Osteocyte (in vitro differentiated cells): Measurements from ENCODE around the gene BTG1. TPM values are rescaled to one million over a fixed set of nuclear protein-coding genes. Genes with fewer than 3 reads are reported as not detected.

Experiments used
- DNase-seq: peaks from one replicate; pipeline ENCODE4 v3.0.0; 2021; ENCODE audit warnings: mixed read lengths; ENCODE audit not compliant: unreplicated experiment; ENCODE audit errors: extremely low spot score
- H3K27ac Mint-ChIP-seq: one replicate; pipeline ENCODE4 v1.8.0; 2021; ENCODE audit warnings: mild to moderate bottlenecking, mixed read lengths; ENCODE audit not compliant: unreplicated experiment
- H3K27me3 Mint-ChIP-seq: one replicate; pipeline ENCODE4 v1.8.0; 2021; ENCODE audit warnings: mixed read lengths; ENCODE audit not compliant: unreplicated experiment
- H3K36me3 Mint-ChIP-seq: one replicate; pipeline ENCODE4 v1.8.0; 2021; ENCODE audit warnings: mixed read lengths; ENCODE audit not compliant: unreplicated experiment
- H3K4me1 Mint-ChIP-seq: one replicate; pipeline ENCODE4 v1.8.0; 2021; ENCODE audit warnings: mixed read lengths; ENCODE audit not compliant: unreplicated experiment
- H3K4me3 Mint-ChIP-seq: one replicate; pipeline ENCODE4 v1.8.0; 2021; ENCODE audit warnings: mild to moderate bottlenecking, moderate library complexity, mixed read lengths; ENCODE audit not compliant: unreplicated experiment
- H3K9me3 Mint-ChIP-seq: one replicate; pipeline ENCODE4 v1.8.0; 2021; ENCODE audit warnings: mixed read lengths; ENCODE audit not compliant: unreplicated experiment
- total RNA-seq: library from RNA; stranded (reverse); gene quantifications from 2 replicates; pipeline ENCODE4 v1.2.1, GENCODE V29; 2021
- TF ChIP-seq, protein P1 (sequence below): fragments of 200-600 bp; sonication (generic); IDR thresholded peaks from 2 replicates; pipeline ENCODE4 v1.5.0; 2021; ENCODE audit warnings: antibody characterized with exemption, mild to moderate bottlenecking, moderate library complexity

Gene BTG1
- total RNA-seq, 1 donor from 2014 or later: 121 TPM

DNA sequence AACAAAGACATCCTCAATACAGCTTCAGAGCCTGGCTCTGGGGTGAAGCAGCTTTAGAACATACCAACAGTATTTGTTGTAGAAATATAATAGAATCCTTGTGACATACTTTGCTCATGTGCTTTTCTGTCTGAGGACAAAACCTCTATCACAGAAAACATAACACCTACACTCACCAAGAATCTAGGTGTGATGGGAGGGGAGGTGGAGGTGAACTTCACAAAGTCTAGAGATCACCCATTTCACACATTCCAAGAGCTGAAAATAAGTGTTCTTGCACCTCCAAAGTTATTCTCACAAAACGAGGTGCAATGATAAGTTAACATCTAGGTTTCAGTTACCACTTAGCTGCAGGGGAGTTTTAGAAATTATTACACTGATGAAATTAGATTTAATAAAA, 32.7 kb upstream of the BTG1 start:
- no peak overlapping the region for H3K27ac Mint-ChIP-seq
- H3K4me3 Mint-ChIP-seq: no peak overlapping the region
- H3K9me3 Mint-ChIP-seq: no peaks in the 10 kb centered on the region
- TF ChIP-seq, protein P1, sequence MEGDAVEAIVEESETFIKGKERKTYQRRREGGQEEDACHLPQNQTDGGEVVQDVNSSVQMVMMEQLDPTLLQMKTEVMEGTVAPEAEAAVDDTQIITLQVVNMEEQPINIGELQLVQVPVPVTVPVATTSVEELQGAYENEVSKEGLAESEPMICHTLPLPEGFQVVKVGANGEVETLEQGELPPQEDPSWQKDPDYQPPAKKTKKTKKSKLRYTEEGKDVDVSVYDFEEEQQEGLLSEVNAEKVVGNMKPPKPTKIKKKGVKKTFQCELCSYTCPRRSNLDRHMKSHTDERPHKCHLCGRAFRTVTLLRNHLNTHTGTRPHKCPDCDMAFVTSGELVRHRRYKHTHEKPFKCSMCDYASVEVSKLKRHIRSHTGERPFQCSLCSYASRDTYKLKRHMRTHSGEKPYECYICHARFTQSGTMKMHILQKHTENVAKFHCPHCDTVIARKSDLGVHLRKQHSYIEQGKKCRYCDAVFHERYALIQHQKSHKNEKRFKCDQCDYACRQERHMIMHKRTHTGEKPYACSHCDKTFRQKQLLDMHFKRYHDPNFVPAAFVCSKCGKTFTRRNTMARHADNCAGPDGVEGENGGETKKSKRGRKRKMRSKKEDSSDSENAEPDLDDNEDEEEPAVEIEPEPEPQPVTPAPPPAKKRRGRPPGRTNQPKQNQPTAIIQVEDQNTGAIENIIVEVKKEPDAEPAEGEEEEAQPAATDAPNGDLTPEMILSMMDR: no peak
- H3K36me3 Mint-ChIP-seq: no peaks in the 10 kb centered on the region
- H3K4me1 Mint-ChIP-seq: no peaks in the 10 kb centered on the region
- DNase-seq: no peak
- H3K27me3 Mint-ChIP-seq: no peaks in the 10 kb centered on the region

DNA sequence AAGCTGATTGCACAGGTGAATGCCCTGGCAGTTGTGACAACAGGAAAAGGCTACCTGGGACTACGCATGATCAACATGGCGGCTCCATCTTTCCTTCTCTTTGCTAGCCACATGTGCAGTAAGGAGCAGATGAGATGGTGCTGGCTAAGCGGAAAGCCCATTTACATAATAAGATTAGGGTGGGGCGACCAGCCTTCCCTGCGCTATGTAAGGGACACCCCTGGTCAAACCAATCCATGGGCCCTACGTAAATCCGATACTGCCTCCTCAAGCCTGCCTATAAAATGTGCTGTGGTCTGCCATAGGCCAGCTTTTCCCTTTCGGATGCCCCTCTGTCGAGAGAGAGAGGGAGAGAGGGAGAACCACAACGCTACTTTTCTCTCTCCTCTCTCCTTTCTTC, 31.0 kb upstream of the BTG1 start:
- Mint-ChIP-seq H3K36me3 (no peaks in the 10 kb centered on the region), H3K4me1 (no peaks in the 10 kb centered on the region), H3K9me3 (no peaks in the 10 kb centered on the region), H3K27ac (no peak overlapping the region), H3K27me3 (no peaks in the 10 kb centered on the region), H3K4me3 (no peak overlapping the region)
- DNase-seq: no peak
- TF ChIP-seq, protein P1: no peak

DNA sequence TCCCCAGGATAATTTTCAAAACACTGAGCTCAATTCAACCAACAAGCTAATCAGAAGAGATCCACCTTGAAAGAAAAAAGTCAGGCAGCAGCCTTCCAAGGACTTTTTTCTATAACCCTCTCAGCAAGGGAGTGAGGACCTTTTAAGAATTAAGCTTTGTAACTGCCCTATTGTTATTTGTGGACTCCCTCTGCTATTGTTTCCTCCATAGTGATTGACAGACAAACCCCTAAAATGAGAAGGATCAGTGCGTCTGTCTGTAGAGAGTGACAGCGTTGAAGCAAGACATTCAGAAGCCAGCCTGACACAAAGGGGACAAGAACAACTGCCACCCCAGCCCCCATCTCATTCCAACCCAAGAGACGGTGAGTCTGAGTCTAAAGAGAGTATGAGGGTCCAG, 30.3 kb upstream of the BTG1 start:
- DNase-seq: no peak
- no peaks in the 10 kb centered on the region for H3K27me3 Mint-ChIP-seq
- TF ChIP-seq, protein P1: no peak
- no peak overlapping the region for H3K27ac Mint-ChIP-seq
- no peaks in the 10 kb centered on the region for H3K36me3 Mint-ChIP-seq
- no peaks in the 10 kb centered on the region for H3K4me1 Mint-ChIP-seq
- H3K9me3 Mint-ChIP-seq: no peaks in the 10 kb centered on the region
- H3K4me3 Mint-ChIP-seq: no peak overlapping the region

DNA sequence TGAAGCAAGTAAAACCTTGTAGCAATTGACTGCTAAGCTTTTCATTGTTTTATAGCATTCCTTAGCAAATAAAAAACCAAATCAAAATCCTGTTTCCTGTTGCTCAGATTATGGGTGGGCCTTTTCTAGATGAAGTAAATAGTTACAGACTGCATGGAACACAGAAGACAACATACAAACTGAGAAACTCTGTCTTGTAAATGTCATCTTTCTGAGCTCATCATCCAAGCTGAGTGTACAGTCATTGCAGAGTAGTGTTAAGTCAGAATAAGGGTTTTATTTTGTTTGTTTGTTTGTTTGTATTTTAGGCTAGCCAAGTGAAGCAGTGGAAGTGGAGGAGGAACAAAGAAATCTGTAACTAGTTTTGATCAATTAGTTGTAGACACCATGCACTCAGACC, 24.4 kb upstream of the BTG1 start:
- no peaks in the 10 kb centered on the region for H3K27me3 Mint-ChIP-seq
- no peak overlapping the region for H3K27ac Mint-ChIP-seq
- no peak overlapping the region for H3K4me3 Mint-ChIP-seq
- no peaks in the 10 kb centered on the region for H3K9me3 Mint-ChIP-seq
- TF ChIP-seq, protein P1: no peak
- DNase-seq: no peak
- no peaks in the 10 kb centered on the region for H3K4me1 Mint-ChIP-seq
- H3K36me3 Mint-ChIP-seq: no peaks in the 10 kb centered on the region

DNA sequence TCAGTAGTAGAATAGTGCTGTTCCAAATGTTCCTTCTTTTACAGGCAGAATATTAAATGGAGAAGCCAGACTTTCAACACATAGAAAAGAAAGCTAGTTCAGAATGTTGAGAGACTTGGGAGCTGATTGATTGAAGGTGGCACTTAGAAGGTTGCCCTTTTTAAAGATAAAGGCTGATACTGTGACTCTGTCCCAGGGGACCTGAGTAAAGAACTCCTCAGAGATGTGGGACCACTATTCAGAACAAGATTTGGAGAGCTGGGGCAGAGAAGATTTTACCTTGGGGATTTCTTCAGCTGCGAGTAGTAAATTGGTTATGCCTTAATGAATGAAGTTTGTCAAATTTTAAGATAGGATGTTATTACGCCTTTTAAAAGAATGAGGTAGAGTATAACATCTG, 21.4 kb upstream of the BTG1 start:
- no peak overlapping the region for H3K4me3 Mint-ChIP-seq
- no peak overlapping the region for H3K27ac Mint-ChIP-seq
- no peaks in the 10 kb centered on the region for H3K4me1 Mint-ChIP-seq
- DNase-seq: no peak
- no peaks in the 10 kb centered on the region for H3K36me3 Mint-ChIP-seq
- H3K9me3 Mint-ChIP-seq: no peaks in the 10 kb centered on the region
- no peaks in the 10 kb centered on the region for H3K27me3 Mint-ChIP-seq
- TF ChIP-seq, protein P1: no peak
